ENCODE data around the gene DUSP15. TPM values are rescaled to one million over a fixed set of nuclear protein-coding genes. Genes with fewer than 3 reads are reported as not detected.
"Not testable (repeated sequence)": the region's sequence is repeated elsewhere in the genome, so short reads cannot be mapped to it uniquely, and the experiment has no call there.

The DUSP15 gene, protein sequence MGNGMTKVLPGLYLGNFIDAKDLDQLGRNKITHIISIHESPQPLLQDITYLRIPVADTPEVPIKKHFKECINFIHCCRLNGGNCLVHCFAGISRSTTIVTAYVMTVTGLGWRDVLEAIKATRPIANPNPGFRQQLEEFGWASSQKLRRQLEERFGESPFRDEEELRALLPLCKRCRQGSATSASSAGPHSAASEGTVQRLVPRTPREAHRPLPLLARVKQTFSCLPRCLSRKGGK
- 13.2 and 14.9 TPM in 2 replicates for total RNA-seq
- long read RNA-seq = 0 reads

DNA sequence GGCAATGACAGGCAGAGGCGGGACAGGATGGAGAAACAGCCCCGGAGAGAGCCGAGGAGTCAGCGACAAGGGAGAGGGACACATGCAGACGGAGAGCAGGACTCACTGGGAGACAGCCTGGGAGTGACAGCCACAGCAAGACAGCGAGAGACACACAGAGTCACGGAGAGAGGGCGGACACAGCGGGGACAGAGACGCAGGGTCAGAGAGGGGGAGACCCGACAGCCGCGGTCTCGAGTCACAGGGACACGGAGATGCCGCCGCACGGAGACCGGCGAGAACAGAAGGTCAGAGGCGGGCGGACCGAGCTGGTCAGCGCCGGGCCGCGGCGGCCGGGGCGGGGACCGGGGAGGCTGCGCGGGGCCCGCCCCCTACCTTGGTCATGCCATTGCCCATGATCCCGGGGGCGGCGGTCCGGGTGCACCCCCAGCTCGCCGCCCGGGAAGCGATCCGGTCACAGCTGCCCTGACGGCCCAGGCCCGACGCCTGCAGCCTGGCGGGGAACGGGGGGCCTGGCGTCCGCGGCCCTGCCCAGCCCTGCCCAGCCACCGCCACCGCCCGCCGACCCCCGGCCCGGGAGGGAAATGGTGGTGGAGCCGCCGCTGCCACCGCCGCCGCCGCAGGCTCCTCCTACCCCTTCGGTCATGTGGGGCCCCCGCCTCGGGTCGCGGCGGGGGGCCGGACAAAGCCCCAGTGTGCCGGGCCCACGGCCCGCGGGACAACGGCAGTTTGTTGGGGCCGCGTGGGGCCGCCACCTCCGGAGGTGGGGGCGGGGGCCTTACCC, at the start of gene DUSP15, which contains the start of gene TTLL9:
TSS of gene DUSP15 (minus strand) at position 586 of the 784 bp plus-strand sequence. CDS start at position 396, 190 bp downstream.
TSS of gene TTLL9 (plus strand) at position 693 of the 784 bp plus-strand sequence. CDS start 493 bp downstream, outside the sequence.
- DNase-seq (ENCODE audit: low spot score, unreplicated experiment) = peak; percentile 68
- Mint-ChIP-seq H3K9me3 (ENCODE audit: low read depth) (no peaks in the 10 kb centered on the region), H3K27me3 (peaks cover 7% of the 10 kb centered on the region), H3K4me1 (ENCODE audit: low read depth) (peaks cover 15% of the 10 kb centered on the region), H3K4me3 (ENCODE audit: low read depth) (peak within 1 kb of the TSS; percentile 99), H3K36me3 (ENCODE audit: insufficient read depth) (no peaks in the 10 kb centered on the region), H3K27ac (peak within 1 kb of the TSS; percentile 95)
- TF ChIP-seq, protein P1, sequence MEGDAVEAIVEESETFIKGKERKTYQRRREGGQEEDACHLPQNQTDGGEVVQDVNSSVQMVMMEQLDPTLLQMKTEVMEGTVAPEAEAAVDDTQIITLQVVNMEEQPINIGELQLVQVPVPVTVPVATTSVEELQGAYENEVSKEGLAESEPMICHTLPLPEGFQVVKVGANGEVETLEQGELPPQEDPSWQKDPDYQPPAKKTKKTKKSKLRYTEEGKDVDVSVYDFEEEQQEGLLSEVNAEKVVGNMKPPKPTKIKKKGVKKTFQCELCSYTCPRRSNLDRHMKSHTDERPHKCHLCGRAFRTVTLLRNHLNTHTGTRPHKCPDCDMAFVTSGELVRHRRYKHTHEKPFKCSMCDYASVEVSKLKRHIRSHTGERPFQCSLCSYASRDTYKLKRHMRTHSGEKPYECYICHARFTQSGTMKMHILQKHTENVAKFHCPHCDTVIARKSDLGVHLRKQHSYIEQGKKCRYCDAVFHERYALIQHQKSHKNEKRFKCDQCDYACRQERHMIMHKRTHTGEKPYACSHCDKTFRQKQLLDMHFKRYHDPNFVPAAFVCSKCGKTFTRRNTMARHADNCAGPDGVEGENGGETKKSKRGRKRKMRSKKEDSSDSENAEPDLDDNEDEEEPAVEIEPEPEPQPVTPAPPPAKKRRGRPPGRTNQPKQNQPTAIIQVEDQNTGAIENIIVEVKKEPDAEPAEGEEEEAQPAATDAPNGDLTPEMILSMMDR (IDR thresholded peaks at IDR 0.05; ENCODE audit: unreplicated experiment) = no peak

DNA sequence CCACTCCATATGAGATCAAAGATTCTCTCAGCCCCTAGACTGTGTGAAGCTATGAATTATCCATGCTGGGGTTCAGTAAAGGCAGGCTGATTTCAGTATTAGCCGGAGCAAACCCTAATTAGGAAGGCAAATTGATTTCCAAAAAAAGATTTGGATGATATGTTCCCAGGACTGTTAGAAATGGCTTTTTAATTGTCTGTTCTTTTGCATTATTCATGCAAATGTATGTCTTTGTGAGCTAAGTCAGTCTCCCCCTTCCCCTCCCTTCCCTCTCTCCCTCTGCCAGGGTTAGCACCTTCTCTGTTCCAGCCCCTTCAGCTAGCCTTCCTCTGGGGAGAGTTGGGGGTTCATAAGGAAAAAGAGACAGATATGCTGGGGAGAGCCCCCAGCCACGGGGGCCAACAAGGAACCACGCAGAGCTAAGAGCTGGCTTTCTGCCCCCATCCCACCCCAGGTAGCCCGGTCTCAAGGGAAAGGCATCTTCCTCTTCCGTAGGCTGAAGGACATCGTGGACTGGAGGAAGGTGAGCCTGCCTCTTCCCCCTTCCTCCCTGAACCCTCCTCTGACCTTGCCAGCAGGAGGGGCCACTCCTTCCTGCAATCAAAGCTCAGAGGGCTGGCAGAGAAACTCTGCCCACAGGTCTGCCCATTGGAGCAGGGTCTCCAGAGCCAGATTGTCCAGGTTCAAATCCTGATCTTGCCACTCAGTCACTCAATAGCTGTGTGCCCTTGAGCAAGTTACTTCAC, 49.3 kb upstream of the DUSP15 start:
- Mint-ChIP-seq H3K36me3 (ENCODE audit: insufficient read depth) (no peaks in the 10 kb centered on the region), H3K27me3 (peaks cover 24% of the 10 kb centered on the region), H3K4me3 (ENCODE audit: low read depth) (no peak overlapping the region), H3K27ac (no peak overlapping the region), H3K9me3 (ENCODE audit: low read depth) (no peaks in the 10 kb centered on the region), H3K4me1 (ENCODE audit: low read depth) (peaks cover 7% of the 10 kb centered on the region)
- no peak for DNase-seq (ENCODE audit: low spot score, unreplicated experiment)
- TF ChIP-seq, protein P1 (IDR thresholded peaks at IDR 0.05; ENCODE audit: unreplicated experiment) = no peak

DNA sequence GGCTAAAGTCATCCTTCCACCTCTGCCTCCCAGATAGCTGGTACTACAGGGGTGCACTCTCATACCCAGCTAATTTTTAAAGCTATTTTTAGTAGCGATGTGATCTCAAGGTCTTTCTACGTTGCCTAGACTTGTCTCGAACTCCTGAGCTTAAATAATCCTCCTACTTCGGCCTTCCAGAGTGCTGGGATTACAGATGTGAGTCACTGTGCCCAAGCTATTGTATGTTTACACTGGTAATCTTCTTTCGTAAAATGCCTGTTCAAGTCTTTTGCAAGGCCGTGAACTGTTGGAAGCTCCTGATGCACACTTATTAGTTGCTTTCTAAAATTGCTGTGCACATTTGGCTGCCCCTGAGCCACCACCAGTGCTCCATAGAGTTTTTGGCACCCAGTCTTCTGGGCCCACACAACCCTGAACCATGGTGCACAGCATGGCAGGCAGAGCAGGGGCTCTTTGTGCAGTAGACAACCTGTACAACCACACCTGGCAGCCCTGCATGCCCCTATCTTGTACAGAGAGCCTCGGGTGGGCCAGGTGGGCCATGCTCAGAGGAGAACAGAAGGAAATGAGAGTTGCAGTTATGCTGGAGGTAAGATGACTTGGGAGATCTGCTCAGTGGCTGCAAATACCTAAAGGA, 48.3 kb upstream of the DUSP15 start:
- Mint-ChIP-seq H3K9me3 (ENCODE audit: low read depth) (no peaks in the 10 kb centered on the region), H3K4me3 (ENCODE audit: low read depth) (no peak overlapping the region), H3K27ac (no peak overlapping the region), H3K36me3 (ENCODE audit: insufficient read depth) (no peaks in the 10 kb centered on the region), H3K4me1 (ENCODE audit: low read depth) (peaks cover 9% of the 10 kb centered on the region), H3K27me3 (peaks cover 16% of the 10 kb centered on the region)
- no peak for DNase-seq (ENCODE audit: low spot score, unreplicated experiment)
- TF ChIP-seq, protein P1 (IDR thresholded peaks at IDR 0.05; ENCODE audit: unreplicated experiment) = no peak

DNA sequence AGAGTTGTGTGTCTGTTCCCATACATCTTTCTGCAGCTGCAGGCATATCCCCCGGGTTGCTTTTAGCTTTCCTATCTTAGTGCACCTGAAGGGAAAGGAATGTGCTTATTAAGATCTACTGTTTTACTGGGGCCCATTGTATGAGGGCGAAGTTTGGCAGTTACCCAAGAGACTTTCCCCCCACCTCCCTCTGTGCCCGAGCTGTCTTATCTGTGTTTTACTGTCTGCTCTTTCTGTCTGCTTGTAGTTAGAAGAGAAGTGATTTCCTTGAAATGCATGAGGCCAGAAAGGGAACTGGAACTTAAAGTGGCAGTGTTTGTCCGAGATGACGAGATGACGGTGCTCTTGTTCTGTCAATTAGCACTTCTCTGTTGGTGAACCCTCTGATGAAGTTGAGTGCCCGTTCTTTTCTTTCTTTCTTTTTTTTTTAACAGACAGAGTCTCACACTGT, 47.7 kb upstream of the DUSP15 start:
- H3K4me1 Mint-ChIP-seq (ENCODE audit: low read depth); H3K9me3 Mint-ChIP-seq (ENCODE audit: low read depth); H3K4me3 Mint-ChIP-seq (ENCODE audit: low read depth); H3K27ac Mint-ChIP-seq; DNase-seq (ENCODE audit: low spot score, unreplicated experiment); H3K36me3 Mint-ChIP-seq (ENCODE audit: insufficient read depth): not testable (repeated sequence)
- peaks cover 12% of the 10 kb centered on the region for H3K27me3 Mint-ChIP-seq

DNA sequence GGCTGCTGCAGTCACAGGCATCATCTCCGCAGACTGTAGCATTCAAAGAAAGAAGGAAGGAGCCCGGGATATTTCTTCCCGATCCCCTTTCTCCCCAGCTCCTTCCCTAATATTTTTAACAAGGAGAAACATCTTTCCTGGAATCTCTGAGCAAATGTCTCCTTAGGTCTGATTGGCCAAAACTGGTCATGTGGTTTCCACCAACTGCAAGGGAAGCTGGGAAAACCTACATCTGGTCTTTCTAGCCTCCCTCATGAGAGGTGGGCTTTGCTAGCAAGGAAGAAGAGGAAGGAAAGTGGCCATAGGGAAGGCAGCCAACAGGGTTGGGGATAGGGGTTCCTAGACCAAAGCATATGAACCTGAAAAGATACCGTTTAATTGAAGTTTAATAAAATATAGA, 46.4 kb upstream of the DUSP15 start:
- Mint-ChIP-seq H3K4me3 (ENCODE audit: low read depth) (no peak overlapping the region), H3K9me3 (ENCODE audit: low read depth) (no peaks in the 10 kb centered on the region), H3K27me3 (peaks cover 12% of the 10 kb centered on the region), H3K27ac (no peak overlapping the region), H3K36me3 (ENCODE audit: insufficient read depth) (no peaks in the 10 kb centered on the region), H3K4me1 (ENCODE audit: low read depth) (peaks cover 9% of the 10 kb centered on the region)
- DNase-seq (ENCODE audit: low spot score, unreplicated experiment) = no peak
- TF ChIP-seq, protein P1 (IDR thresholded peaks at IDR 0.05; ENCODE audit: unreplicated experiment) = no peak

Measured in progenitor cell of endocrine pancreas (in vitro differentiated cells).